GM12865 (cell line): Measurements from ENCODE around the gene RBM39.
"Not testable (repeated sequence)": the region's sequence is repeated elsewhere in the genome, so short reads cannot be mapped to it uniquely, and the experiment has no call there.

Experiments used
- DNase-seq: peaks from one replicate; pipeline ENCODE4 v3.0.0; 2010; ENCODE audit warnings: low read depth
- H3K4me3 ChIP-seq: 2 replicates; pipeline ENCODE4 v1.5.1; 2011; ENCODE audit warnings: mild to moderate bottlenecking, low read depth, low read length, control low read depth
- CTCF ChIP-seq: IDR thresholded peaks from 2 replicates; pipeline ENCODE4 v1.5.1; 2011; ENCODE audit warnings: low read length, control low read depth, low read depth, inconsistent platforms; ENCODE audit not compliant: insufficient read depth; ENCODE audit errors: missing control alignments

The RBM39 gene

GRCh38 chr20:35766843-35767242, 24.8 kb upstream of the RBM39 start:
- no peak for TF ChIP-seq CTCF

GRCh38 chr20:35764936-35765335, 22.9 kb upstream of the RBM39 start:
- DNase-seq, H3K4me3 ChIP-seq: not testable (repeated sequence)

More at GRCh38 chr20:35766843-35767242, 24.8 kb upstream of the RBM39 start:
- H3K4me3 ChIP-seq: no peak overlapping the region
- no peak for DNase-seq

- TF ChIP-seq CTCF: no peak
- H3K4me3 ChIP-seq: no peak overlapping the region
- DNase-seq: no peak
These were observed 20.4 kb upstream of the RBM39 start for GRCh38 chr20:35762461-35762860.

GRCh38 chr20:35761548-35761947, 19.5 kb upstream of the RBM39 start:
- not testable (repeated sequence) for H3K4me3 ChIP-seq, DNase-seq

- no peak for TF ChIP-seq CTCF
- no peak for DNase-seq
- H3K4me3 ChIP-seq: no peak overlapping the region
These were observed 15.1 kb upstream of the RBM39 start for GRCh38 chr20:35757098-35757705.

- no peak overlapping the region for H3K4me3 ChIP-seq
- no peak for TF ChIP-seq CTCF
- no peak for DNase-seq
These were observed 14.3 kb upstream of the RBM39 start for GRCh38 chr20:35756404-35756803.

- TF ChIP-seq CTCF: no peak
- no peak for DNase-seq
- no peak overlapping the region for H3K4me3 ChIP-seq
These were observed 8.6 kb upstream of the RBM39 start for GRCh38 chr20:35750611-35751010.

- H3K4me3 ChIP-seq: peak overlapping the region; percentile 66
- not testable (repeated sequence) for DNase-seq
These were observed 2.4 kb upstream of the RBM39 start for GRCh38 chr20:35744492-35744841.
